ENCODE results near the gene SHB. TPM values are rescaled to one million over a fixed set of nuclear protein-coding genes. Genes with fewer than 3 reads are reported as not detected.

SHB gene
- total RNA-seq, 6 donors from 2014 or later, result 29.3 to 51.2 (median 33.3) TPM

GRCh38 chr9:37925786-37926736 lies 143.0 kb downstream of the SHB start:
- ATAC-seq (ENCODE audit: low FRiP score in 2 of 2), result no peak

GRCh38 chr9:37925006-37925405 lies 144.0 kb downstream of the SHB start:
- Histone ChIP-seq H3K4me3 (no peak overlapping the region), H3K4me1 (peaks cover 9 to 61% (median 35%) of the 10 kb centered on the region in 4 donors), H3K27ac (no peak overlapping the region), H3K27me3 (no peaks in the 10 kb centered on the region), H3K36me3 (peaks cover 0 to 10% (median 0%) of the 10 kb centered on the region in 4 donors), H3K9me3 (no peaks in the 10 kb centered on the region)
- no peak for DNase-seq
- WGBS, 2 donors, result 85% methylated on average over 6 of the region's 6 CpGs; no CpG with 5 or more reads in 1 of the 2 donors
- TF ChIP-seq EP300 (IDR thresholded peaks at IDR 0.05), result no peak
- TF ChIP-seq, protein P1, sequence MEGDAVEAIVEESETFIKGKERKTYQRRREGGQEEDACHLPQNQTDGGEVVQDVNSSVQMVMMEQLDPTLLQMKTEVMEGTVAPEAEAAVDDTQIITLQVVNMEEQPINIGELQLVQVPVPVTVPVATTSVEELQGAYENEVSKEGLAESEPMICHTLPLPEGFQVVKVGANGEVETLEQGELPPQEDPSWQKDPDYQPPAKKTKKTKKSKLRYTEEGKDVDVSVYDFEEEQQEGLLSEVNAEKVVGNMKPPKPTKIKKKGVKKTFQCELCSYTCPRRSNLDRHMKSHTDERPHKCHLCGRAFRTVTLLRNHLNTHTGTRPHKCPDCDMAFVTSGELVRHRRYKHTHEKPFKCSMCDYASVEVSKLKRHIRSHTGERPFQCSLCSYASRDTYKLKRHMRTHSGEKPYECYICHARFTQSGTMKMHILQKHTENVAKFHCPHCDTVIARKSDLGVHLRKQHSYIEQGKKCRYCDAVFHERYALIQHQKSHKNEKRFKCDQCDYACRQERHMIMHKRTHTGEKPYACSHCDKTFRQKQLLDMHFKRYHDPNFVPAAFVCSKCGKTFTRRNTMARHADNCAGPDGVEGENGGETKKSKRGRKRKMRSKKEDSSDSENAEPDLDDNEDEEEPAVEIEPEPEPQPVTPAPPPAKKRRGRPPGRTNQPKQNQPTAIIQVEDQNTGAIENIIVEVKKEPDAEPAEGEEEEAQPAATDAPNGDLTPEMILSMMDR (IDR thresholded peaks at IDR 0.05), result no peak
- ATAC-seq (ENCODE audit: low FRiP score in 2 of 2), result no peak

More at GRCh38 chr9:37925786-37926736, 143.0 kb downstream of the SHB start:
- Histone ChIP-seq H3K4me1 (peaks cover 9 to 51% (median 32%) of the 10 kb centered on the region in 4 donors), H3K27me3 (no peaks in the 10 kb centered on the region), H3K36me3 (peaks cover 0 to 10% (median 0%) of the 10 kb centered on the region in 4 donors), H3K27ac (peak overlapping the region in 2 of 4 donors; percentile 6 to 33), H3K9me3 (no peaks in the 10 kb centered on the region), H3K4me3 (no peak overlapping the region)
- WGBS, 2 donors, result 74 to 86% methylated on average over 9 to 15 of the region's 15 CpGs
- DNase-seq, result peak in 1 of 2 donors; percentile 61
- TF ChIP-seq, protein P1 (IDR thresholded peaks at IDR 0.05), result no peak
- no peak for TF ChIP-seq POLR2A (IDR thresholded peaks at IDR 0.05)
- TF ChIP-seq POLR2AphosphoS5 (IDR thresholded peaks at IDR 0.05), result no peak
- no peak for TF ChIP-seq EP300 (IDR thresholded peaks at IDR 0.05)

- Histone ChIP-seq H3K4me3 (no peak overlapping the region), H3K4me1 (peaks cover 8 to 57% (median 35%) of the 10 kb centered on the region in 4 donors), H3K36me3 (peaks cover 0 to 10% (median under 1%) of the 10 kb centered on the region in 4 donors), H3K27ac (no peak overlapping the region), H3K9me3 (no peaks in the 10 kb centered on the region), H3K27me3 (no peaks in the 10 kb centered on the region)
- DNase-seq, result no peak
- TF ChIP-seq EP300 (IDR thresholded peaks at IDR 0.05), result no peak
- no peak for TF ChIP-seq POLR2A (IDR thresholded peaks at IDR 0.05)
- no peak for TF ChIP-seq POLR2AphosphoS5 (IDR thresholded peaks at IDR 0.05)
- TF ChIP-seq, protein P1 (IDR thresholded peaks at IDR 0.05), result no peak
- ATAC-seq (ENCODE audit: low FRiP score in 2 of 2), result no peak
Observed at GRCh38 chr9:37924538-37924937, 144.5 kb downstream of the SHB start.

DNA sequence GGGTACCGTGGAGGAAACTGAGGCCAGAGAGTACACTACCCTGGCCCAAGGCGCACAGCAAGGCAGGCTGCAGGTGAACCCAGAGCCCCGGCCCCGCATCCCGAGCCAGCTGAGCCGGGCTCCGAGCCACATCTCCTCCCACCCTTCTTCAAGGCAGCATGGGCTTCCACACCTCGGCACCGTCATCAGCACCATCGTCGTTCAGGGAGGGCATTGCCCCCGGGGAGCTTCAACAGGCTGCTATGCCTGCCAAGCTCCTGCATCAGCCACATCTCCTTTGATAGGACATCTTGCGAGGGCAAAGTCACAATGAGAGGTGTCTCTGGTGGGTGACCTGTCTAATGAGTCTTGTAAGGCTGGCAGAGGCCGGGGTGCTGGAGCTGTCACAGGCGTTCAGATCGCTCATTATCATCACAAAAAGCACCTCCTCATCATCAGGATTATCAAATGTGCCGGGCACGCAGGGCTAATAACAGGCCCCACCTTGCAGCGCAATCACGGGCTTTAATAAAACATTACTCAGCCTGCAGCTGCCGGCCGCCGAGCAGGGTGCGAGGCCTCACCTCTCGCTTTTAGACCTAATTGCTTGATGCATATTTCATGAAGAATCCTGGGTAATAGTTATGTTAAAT lies 145.1 kb downstream of the SHB start:
- no peak for DNase-seq
- no peaks in the 10 kb centered on the region for H3K27me3 ChIP-seq
- H3K9me3 ChIP-seq, result no peaks in the 10 kb centered on the region
- H3K4me1 ChIP-seq, result peaks cover 6 to 53% (median 32%) of the 10 kb centered on the region in 4 donors
- H3K36me3 ChIP-seq, result peaks cover 0 to 10% (median 2%) of the 10 kb centered on the region in 4 donors
- WGBS, 2 donors, result 92 to 93% methylated on average over 16 to 23 of the region's 25 CpGs
- TF ChIP-seq POLR2A (IDR thresholded peaks at IDR 0.05) (no peak), EP300 (IDR thresholded peaks at IDR 0.05) (no peak), POLR2AphosphoS5 (IDR thresholded peaks at IDR 0.05) (no peak)
- TF ChIP-seq, protein P1 (IDR thresholded peaks at IDR 0.05), result no peak
- H3K4me3 ChIP-seq, result no peak overlapping the region
- ATAC-seq (ENCODE audit: low FRiP score in 2 of 2), result no peak
- H3K27ac ChIP-seq, result no peak overlapping the region
